ENCODE results near the gene FITM1. TPM values are rescaled to one million over a fixed set of nuclear protein-coding genes. Genes with fewer than 3 reads are reported as not detected.

FITM1 gene
- total RNA-seq, 4 donors from 2014 or later, result 0.96 to 2.8 (median 1.2) TPM; not detected in 1

DNA sequence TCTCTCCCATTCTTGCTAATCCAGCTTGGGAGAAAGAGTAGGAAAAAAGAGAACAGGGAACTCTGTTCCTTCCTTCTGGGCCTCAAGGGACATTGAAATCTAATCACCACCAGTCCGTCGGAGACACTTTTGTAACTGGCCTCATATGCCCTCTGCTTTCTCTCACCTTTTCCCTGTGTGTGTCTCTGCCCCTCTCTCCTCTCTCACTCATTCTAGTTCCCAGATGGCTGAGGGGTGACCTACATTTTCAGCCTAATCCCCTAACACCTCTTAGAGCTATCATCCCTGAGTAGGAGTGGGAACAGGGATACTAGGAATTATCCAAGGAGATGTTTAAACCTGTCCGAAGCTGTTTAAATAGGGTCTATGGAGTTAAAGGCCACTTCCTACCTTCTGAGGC is 45.2 kb upstream of the FITM1 start:
- no peak for DNase-seq (ENCODE audit: low spot score)
- ATAC-seq (ENCODE audit: low FRiP score), result no peak
- TF ChIP-seq CTCF (IDR thresholded peaks at IDR 0.05), result no peak

DNA sequence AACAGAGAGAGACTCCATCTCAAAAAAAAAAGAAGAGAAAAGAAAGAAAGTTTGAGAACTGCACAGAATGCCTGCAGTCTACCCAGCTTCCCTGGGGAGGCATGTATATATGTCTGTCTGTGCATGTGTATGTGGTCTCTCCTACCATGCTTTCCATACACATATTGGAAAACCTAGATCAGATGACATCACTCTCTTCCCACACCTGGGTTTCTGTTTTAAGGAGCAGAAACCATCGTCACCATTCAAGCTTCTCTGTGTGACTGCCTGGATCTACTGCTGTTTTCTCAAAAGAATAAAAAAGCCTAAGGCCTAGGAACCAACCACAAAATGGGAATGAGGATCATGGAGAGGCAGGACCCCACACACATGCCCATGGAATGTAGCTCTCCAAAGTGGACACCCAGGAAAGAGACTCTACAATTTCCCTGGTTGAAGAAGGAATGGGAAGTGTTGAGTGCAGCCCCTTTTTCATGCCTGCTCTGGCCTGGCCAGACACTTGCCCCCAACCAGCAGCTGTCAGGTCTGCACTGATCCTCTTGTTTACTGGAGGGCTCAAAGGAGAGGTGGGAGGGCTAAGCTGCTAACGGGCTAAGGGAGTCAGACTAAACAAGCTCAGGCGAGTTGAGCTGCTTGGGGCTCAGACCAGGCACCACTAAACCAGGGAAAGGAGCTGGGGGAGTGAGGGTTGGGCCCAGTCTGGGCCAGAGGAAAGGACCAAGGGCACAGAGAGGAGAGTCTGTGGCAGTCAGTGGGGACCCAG is 44.1 kb upstream of the FITM1 start:
- ATAC-seq (ENCODE audit: low FRiP score), result no peak
- TF ChIP-seq CTCF (IDR thresholded peaks at IDR 0.05), result no peak
- no peak for DNase-seq (ENCODE audit: low spot score)

DNA sequence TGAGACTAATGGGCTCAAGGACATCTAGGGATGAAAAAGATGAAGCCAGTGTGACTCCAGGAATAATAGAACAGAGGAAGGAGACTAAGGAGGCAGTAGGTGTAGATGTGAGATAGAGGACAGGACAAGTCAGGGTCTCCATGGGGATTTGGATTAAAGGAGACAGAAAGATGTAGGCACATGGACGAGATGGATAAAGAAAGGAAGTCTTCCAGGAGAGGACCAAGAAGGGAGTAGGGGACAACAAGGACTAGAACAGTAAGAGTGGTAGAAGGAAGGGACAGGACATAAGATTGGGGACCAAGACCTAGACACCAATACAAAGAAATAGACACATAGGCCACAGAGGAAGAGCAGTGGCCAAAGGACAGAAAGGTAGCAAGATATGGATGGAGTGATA is 43.5 kb upstream of the FITM1 start:
- no peak for DNase-seq (ENCODE audit: low spot score)
- TF ChIP-seq CTCF (IDR thresholded peaks at IDR 0.05), result no peak
- ATAC-seq (ENCODE audit: low FRiP score), result no peak

- ATAC-seq (ENCODE audit: low FRiP score) (no peak), DNase-seq (ENCODE audit: low spot score) (no peak)
- no peak for TF ChIP-seq CTCF (IDR thresholded peaks at IDR 0.05)
Measured at GRCh38 chr14:24088095-24088494, 42.4 kb upstream of the FITM1 start.

DNA sequence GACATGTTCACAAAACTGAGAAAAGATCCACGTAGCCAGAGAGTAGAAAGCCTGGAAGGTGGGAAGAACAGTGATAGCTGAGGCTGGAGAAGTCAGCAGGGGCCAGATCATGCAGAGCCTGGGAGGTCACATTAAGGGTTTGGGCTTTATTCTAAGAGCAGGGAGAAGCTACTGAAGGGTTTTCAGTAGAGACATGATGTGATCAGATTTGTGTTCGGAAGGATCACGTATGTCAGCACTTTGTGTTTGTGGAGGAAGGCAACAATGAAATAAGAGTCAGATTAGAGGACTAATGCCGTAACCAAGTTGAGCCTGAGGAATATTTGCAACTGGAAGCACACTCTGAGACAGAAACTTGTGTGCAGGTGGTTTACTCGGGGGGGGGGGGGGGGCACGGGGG is 40.6 kb upstream of the FITM1 start:
- TF ChIP-seq CTCF (IDR thresholded peaks at IDR 0.05), result no peak
- ATAC-seq (ENCODE audit: low FRiP score) (no peak), DNase-seq (ENCODE audit: low spot score) (no peak)

DNA sequence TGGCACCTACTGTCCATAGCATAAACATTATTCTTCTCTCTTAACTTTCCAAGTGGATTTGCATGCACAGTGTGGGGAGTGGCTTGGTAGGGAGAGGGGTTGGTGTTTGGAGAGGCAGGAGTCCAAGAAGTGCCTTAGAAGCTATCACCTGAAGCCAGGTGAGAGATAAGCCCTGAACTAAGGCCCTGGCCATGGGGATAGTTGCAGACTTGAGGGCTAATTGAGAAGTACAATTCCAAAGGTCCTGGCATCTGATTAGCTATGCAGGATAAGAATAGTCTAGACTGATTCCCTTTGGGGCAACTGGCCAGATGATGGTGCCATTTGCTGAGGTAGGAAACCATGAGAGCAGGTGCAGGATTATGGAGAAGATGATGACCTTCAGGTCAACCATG is 38.4 kb upstream of the FITM1 start:
- ATAC-seq (ENCODE audit: low FRiP score) (no peak), DNase-seq (ENCODE audit: low spot score) (no peak)
- TF ChIP-seq CTCF (IDR thresholded peaks at IDR 0.05), result no peak

- no peak for DNase-seq (ENCODE audit: low spot score)
- TF ChIP-seq CTCF (IDR thresholded peaks at IDR 0.05), result no peak
- ATAC-seq (ENCODE audit: low FRiP score), result no peak
Measured at GRCh38 chr14:24092505-24093206, 37.8 kb upstream of the FITM1 start.
